Vagina (tissue), 2 donors: ENCODE data around the gene THPO. TPM values are rescaled to one million over a fixed set of nuclear protein-coding genes. Genes with fewer than 3 reads are reported as not detected.

ENCODE experiments used
- DNase-seq, 2 donors: peaks; one replicate each; pipeline ENCODE4 v3.0.0-alpha.2; 2017; ENCODE audit errors: extremely low spot score in 2 of 2
- H3K27ac ChIP-seq: fragments of 200-600 bp; sonication (generic); one replicate; pipeline ENCODE4 v1.5.1; 2019
- H3K27me3 ChIP-seq: fragments of 200-600 bp; sonication (generic); one replicate; pipeline ENCODE4 v1.5.1; 2019
- H3K36me3 ChIP-seq, 2 donors: fragments of 200-600 bp; sonication (generic); one replicate each; pipeline ENCODE4 v1.5.1; 2017 to 2019
- H3K4me1 ChIP-seq: fragments of 200-600 bp; sonication (generic); one replicate; pipeline ENCODE4 v1.5.1; 2019
- H3K4me3 ChIP-seq, 2 donors: fragments of 200-600 bp; sonication (generic); 1 replicate in 1 of 2; 2 replicates in 1 of 2; pipeline ENCODE4 v1.5.1; 2016 to 2019
- H3K9me3 ChIP-seq: fragments of 200-600 bp; sonication (generic); one replicate; pipeline ENCODE4 v1.5.1; 2019
- CTCF ChIP-seq, 3 experiments: fragments of 450-650 bp in 2 of 3; fragments of 200-600 bp in 1 of 3; sonication (generic) in 1 of 3; IDR thresholded peaks; one replicate each; pipeline ENCODE4 v1.5.1; 2017 to 2019; ENCODE audit warnings: antibody characterized with exemption in 3 of 3, mild to moderate bottlenecking in 2 of 3, moderate library complexity in 2 of 3
- POLR2A ChIP-seq, 2 donors: fragments of 450-650 bp; IDR thresholded peaks; one replicate each; pipeline ENCODE4 v1.6.1; 2017; ENCODE audit warnings: antibody characterized with exemption in 2 of 2, mild to moderate bottlenecking in 2 of 2, moderate library complexity in 2 of 2
- POLR2AphosphoS5 ChIP-seq, 2 donors: sonication (generic); formaldehyde crosslinking; IDR thresholded peaks; one replicate each; pipeline ENCODE4 v1.9.0; 2017; ENCODE audit warnings: antibody characterized with exemption in 2 of 2, mild to moderate bottlenecking in 2 of 2, low read depth in 1 of 2; ENCODE audit not compliant: insufficient read depth in 1 of 2
- intact Hi-C: fragments of 100-400 bp; cut with DNase I; formaldehyde crosslinking; loops from one replicate; pipeline ENCODE4 v1.15.1; 2023
- total RNA-seq: library from RNA; depleted of rRNA; stranded (reverse); fragments of >200 nt; gene quantifications from one replicate; pipeline ENCODE4 v1.2.3, GENCODE V29; 2016

Gene THPO
- total RNA-seq, 1 donor from 2014 or later: 0.74 TPM

DNA sequence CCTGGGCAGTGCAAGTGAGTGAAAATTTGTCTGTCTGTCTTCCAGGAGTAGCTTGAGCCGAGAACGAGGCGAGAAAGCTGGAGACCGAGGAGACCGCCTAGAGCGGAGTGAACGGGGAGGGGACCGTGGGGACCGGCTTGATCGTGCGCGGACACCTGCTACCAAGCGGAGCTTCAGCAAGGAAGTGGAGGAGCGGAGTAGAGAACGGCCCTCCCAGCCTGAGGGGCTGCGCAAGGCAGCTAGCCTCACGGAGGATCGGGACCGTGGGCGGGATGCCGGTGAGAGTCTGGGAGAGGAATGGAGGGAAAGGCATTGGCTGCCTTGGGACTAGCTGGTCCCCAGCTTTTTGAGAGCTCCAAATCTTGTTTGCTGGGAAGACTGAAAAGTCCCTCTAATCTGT, 50.8 kb downstream of the THPO start:
- intact Hi-C loops: no loop called here
- no peak for DNase-seq
- Histone ChIP-seq H3K27ac (no peak overlapping the region), H3K36me3 (peaks cover 23 to 100% of the 10 kb centered on the region in 2 donors), H3K4me1 (no peaks in the 10 kb centered on the region), H3K9me3 (no peaks in the 10 kb centered on the region), H3K27me3 (no peaks in the 10 kb centered on the region), H3K4me3 (no peak overlapping the region)
- TF ChIP-seq POLR2AphosphoS5 (IDR thresholded peaks at IDR 0.05; ENCODE audit: insufficient read depth in 1 of 2, low read depth in 1 of 2): no peak
- no peak for TF ChIP-seq POLR2A (IDR thresholded peaks at IDR 0.05)
- no peak for TF ChIP-seq CTCF (IDR thresholded peaks at IDR 0.05)

DNA sequence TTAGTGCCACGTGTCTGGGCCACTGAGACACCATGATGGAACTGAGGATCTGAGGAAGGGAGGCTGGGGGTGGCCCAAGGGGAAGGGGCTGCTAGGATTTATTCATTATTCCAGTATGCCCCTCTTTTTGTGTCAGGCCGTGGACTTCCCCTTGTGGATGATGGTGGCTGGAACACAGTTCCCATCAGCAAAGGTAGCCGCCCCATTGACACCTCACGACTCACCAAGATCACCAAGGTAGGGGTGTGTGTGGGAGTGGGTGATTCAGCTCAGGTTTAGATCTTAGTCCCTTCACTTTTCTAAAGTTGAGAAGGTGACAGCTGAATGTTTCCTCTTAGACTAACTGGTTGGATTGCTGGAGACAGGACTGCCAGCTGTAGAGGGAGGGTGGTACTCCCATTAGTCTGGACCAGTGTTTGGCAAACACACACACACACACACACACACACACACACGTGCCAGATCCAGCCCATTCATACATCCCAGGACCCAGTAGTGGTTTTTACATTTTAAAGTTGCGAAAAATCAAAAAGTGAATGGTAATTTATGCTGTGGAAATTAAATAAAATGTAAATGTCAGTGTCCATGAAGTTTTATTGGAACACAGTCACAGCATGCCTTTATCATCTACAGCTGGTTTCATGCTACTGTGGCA, 52.2 kb downstream of the THPO start:
- no peaks in the 10 kb centered on the region for H3K9me3 ChIP-seq
- H3K27me3 ChIP-seq: no peaks in the 10 kb centered on the region
- H3K4me3 ChIP-seq: no peak overlapping the region
- no peak for TF ChIP-seq POLR2A (IDR thresholded peaks at IDR 0.05)
- TF ChIP-seq CTCF (IDR thresholded peaks at IDR 0.05): no peak
- no peak for TF ChIP-seq POLR2AphosphoS5 (IDR thresholded peaks at IDR 0.05; ENCODE audit: insufficient read depth in 1 of 2, low read depth in 1 of 2)
- DNase-seq: no peak
- no peak overlapping the region for H3K27ac ChIP-seq
- peaks cover 11% of the 10 kb centered on the region for H3K4me1 ChIP-seq
- intact Hi-C loops: no loop called here
- peaks cover 25 to 100% of the 10 kb centered on the region in 2 donors for H3K36me3 ChIP-seq

DNA sequence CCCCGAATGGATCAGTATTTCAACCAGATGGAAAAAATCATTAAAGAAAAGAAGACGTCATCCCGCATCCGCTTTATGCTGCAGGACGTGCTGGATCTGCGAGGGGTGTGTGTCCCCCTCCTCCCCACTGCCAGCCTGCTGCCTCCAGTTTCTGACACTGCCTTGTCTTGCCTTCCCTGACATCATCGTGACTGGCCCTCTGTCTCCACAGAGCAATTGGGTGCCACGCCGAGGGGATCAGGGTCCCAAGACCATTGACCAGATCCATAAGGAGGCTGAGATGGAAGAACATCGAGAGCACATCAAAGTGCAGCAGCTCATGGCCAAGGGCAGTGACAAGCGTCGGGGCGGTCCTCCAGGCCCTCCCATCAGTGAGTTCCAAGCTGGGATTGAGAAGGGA, 52.7 kb downstream of the THPO start:
- no peak overlapping the region for H3K27ac ChIP-seq
- TF ChIP-seq POLR2AphosphoS5 (IDR thresholded peaks at IDR 0.05; ENCODE audit: insufficient read depth in 1 of 2, low read depth in 1 of 2) (no peak), CTCF (IDR thresholded peaks at IDR 0.05) (no peak), POLR2A (IDR thresholded peaks at IDR 0.05) (no peak)
- H3K36me3 ChIP-seq: peaks cover 28 to 99% of the 10 kb centered on the region in 2 donors
- intact Hi-C loops: no loop called here
- no peaks in the 10 kb centered on the region for H3K27me3 ChIP-seq
- no peak overlapping the region for H3K4me3 ChIP-seq
- DNase-seq: no peak
- H3K4me1 ChIP-seq: peaks cover 17% of the 10 kb centered on the region
- no peaks in the 10 kb centered on the region for H3K9me3 ChIP-seq

DNA sequence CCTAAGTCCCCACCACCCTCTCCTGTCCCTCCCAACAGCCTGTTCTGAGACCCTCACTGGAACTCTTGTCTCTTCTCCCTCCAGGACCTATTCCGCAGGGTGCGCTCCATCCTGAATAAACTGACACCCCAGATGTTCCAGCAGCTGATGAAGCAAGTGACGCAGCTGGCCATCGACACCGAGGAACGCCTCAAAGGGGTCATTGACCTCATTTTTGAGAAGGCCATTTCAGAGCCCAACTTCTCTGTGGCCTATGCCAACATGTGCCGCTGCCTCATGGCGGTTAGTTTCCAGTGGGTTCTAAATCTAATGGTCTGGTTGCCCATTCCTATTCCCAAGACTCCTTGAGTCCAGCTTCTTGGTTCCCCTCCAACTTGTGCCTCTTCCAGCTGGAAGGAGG, 54.3 kb downstream of the THPO start:
- TF ChIP-seq CTCF (IDR thresholded peaks at IDR 0.05) (no peak), POLR2AphosphoS5 (IDR thresholded peaks at IDR 0.05; ENCODE audit: insufficient read depth in 1 of 2, low read depth in 1 of 2) (no peak), POLR2A (IDR thresholded peaks at IDR 0.05) (no peak)
- Histone ChIP-seq H3K36me3 (peaks cover 28 to 83% of the 10 kb centered on the region in 2 donors), H3K4me3 (no peak overlapping the region), H3K9me3 (no peaks in the 10 kb centered on the region), H3K27ac (no peak overlapping the region), H3K27me3 (no peaks in the 10 kb centered on the region), H3K4me1 (peaks cover 33% of the 10 kb centered on the region)
- no peak for DNase-seq
- intact Hi-C loops: no loop called here

DNA sequence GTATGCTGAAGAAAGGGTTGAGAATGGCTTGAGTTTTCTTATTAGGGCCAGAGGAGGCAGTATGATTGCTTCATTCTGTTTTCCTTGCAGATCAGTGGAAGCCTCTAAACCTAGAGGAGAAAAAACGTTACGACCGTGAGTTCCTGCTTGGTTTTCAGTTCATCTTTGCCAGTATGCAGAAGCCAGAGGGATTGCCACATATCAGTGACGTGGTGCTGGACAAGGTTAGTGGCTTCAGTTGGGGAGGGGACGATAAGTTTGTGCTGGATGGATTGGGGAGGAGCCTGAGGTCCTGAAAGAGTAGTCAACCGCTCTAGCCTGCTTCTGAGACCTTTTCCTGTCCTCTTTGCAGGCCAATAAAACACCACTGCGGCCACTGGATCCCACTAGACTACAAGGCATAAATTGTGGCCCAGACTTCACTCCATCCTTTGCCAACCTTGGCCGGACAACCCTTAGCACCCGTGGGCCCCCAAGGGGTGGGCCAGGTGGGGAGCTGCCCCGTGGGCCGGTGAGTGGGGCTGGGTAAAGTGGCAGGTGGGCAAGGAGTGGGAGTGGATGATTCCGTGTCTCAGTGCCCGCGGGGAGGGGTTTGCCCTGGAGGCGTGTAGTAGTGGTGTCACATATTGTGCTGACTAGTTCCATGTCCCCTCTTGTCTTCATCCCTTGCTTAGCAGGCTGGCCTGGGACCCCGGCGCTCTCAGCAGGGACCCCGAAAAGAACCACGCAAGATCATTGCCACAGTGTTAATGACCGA, 55.1 kb downstream of the THPO start:
- DNase-seq: no peak
- Histone ChIP-seq H3K9me3 (no peaks in the 10 kb centered on the region), H3K4me3 (no peak overlapping the region), H3K36me3 (peaks cover 27 to 78% of the 10 kb centered on the region in 2 donors), H3K27me3 (no peaks in the 10 kb centered on the region), H3K27ac (no peak overlapping the region), H3K4me1 (peaks cover 41% of the 10 kb centered on the region)
- intact Hi-C loops: no loop called here
- TF ChIP-seq POLR2AphosphoS5 (IDR thresholded peaks at IDR 0.05; ENCODE audit: insufficient read depth in 1 of 2, low read depth in 1 of 2): no peak
- TF ChIP-seq POLR2A (IDR thresholded peaks at IDR 0.05): no peak
- TF ChIP-seq CTCF (IDR thresholded peaks at IDR 0.05): no peak
